Endothelial cell of umbilical vein (primary cell): ENCODE measurements around the gene ZNF600. TPM values are rescaled to one million over a fixed set of nuclear protein-coding genes. Genes with fewer than 3 reads are reported as not detected.

ENCODE experiments used
- BruUV-seq: library from RNA; stranded (reverse); fragments of 400-500 nt; replicated peaks from 2 replicates; lab custom pipeline; 2021; lab: Mats Ljungman, UMichigan
- CTCF ChIA-PET: fragments of 300-600, 350-600 bp; sonication (Branson Sonifier 250); formaldehyde crosslinking; loops from one replicate; lab custom pipeline; 2021; ENCODE audit warnings: antibody characterized with exemption, inconsistent platforms; lab: Charles Lee
- POLR2A ChIA-PET: fragments of 300-600, 350-600 bp; sonication (Branson Sonifier 250); formaldehyde crosslinking; loops from one replicate; lab custom pipeline; 2021; ENCODE audit warnings: antibody characterized with exemption, inconsistent platforms; lab: Charles Lee
- DNase-seq: peaks from one replicate; pipeline ENCODE4 v3.0.0-alpha.2; 2011; ENCODE audit warnings: low read depth, low spot score
- FAIRE-seq: peaks from 2 replicates; lab custom pipeline; 2011; peaks lifted over from hg19 to GRCh38; lab: Jason Lieb, UNC
- H2AFZ ChIP-seq: 2 replicates; pipeline ENCODE4 v1.6.0; 2012; ENCODE audit warnings: low read depth, low read length, control low read depth, inconsistent platforms
- H3K27ac ChIP-seq: 2 replicates; pipeline ENCODE4 v1.5.1; 2011; ENCODE audit warnings: low read depth, mild to moderate bottlenecking, control low read depth, low read length, moderate library complexity; ENCODE audit not compliant: insufficient read depth
- H3K27me3 ChIP-seq, 2 experiments: 2 replicates each; pipeline versions ENCODE4 v1.6.0 to v1.6.1; 2011; ENCODE audit warnings: low read length in 2 of 2, mixed read lengths in 1 of 2; ENCODE audit not compliant: control insufficient read depth in 2 of 2, insufficient read depth in 2 of 2
- H3K36me3 ChIP-seq, 2 experiments: 2 replicates in 1 of 2; 3 replicates in 1 of 2; pipeline ENCODE4 v1.5.1; 2011; ENCODE audit warnings: low read length in 2 of 2, mild to moderate bottlenecking in 1 of 2, moderate library complexity in 1 of 2; ENCODE audit not compliant: control insufficient read depth in 2 of 2, insufficient read depth in 2 of 2; ENCODE audit errors: extremely low read depth in 1 of 2
- H3K4me1 ChIP-seq: 3 replicates; pipeline ENCODE4 v1.5.1; 2011; ENCODE audit warnings: mild to moderate bottlenecking, low read length; ENCODE audit not compliant: control insufficient read depth, insufficient read depth; ENCODE audit errors: extremely low read depth
- H3K4me2 ChIP-seq: 2 replicates; pipeline ENCODE4 v1.6.1; 2011; ENCODE audit warnings: low read length, control low read depth, mixed read lengths; ENCODE audit not compliant: insufficient read depth
- H3K4me3 ChIP-seq, 3 experiments: fragments of 200-600 bp in 1 of 3; sonication (generic), shearing (Covaris generic) in 1 of 3; replicated peaks in 1 of 3; 2 replicates each; pipeline ENCODE4 v1.5.1; 2011 to 2016; ENCODE audit warnings: control low read depth in 3 of 3, low read length in 3 of 3, mild to moderate bottlenecking in 2 of 3, inconsistent platforms in 1 of 3, low read depth in 1 of 3, moderate library complexity in 1 of 3; ENCODE audit not compliant: insufficient read depth in 1 of 3
- H3K79me2 ChIP-seq: 2 replicates; pipeline ENCODE4 v1.6.0; 2012; ENCODE audit warnings: low read length, inconsistent platforms; ENCODE audit not compliant: control insufficient read depth, insufficient read depth
- H3K9ac ChIP-seq: replicated peaks from 2 replicates; pipeline ENCODE3; 2011; ENCODE audit warnings: low read length, control low read depth; ENCODE audit not compliant: insufficient read depth; ENCODE audit errors: extremely low read depth
- H3K9me1 ChIP-seq: replicated peaks from 3 replicates; pipeline ENCODE4 v1.6.0; 2011; ENCODE audit warnings: mild to moderate bottlenecking, low read length; ENCODE audit not compliant: control insufficient read depth, insufficient read depth; ENCODE audit errors: extremely low read depth
- H3K9me3 ChIP-seq: replicated peaks from 2 replicates; pipeline ENCODE4 v1.5.1; 2012; ENCODE audit warnings: low read length, inconsistent platforms; ENCODE audit not compliant: control insufficient read depth, insufficient read depth
- H4K20me1 ChIP-seq: replicated peaks from 2 replicates; pipeline ENCODE3; 2011; ENCODE audit warnings: mild to moderate bottlenecking, low read length; ENCODE audit not compliant: control insufficient read depth, insufficient read depth; ENCODE audit errors: extremely low read depth
- EZH2 ChIP-seq: IDR thresholded peaks from 2 replicates; pipeline ENCODE4 v1.6.1; 2012; ENCODE audit warnings: borderline replicate concordance, low read depth, mild to moderate bottlenecking, moderate library complexity, low read length, inconsistent platforms; ENCODE audit not compliant: severe bottlenecking
- FOS ChIP-seq: IDR thresholded peaks from 2 replicates; pipeline ENCODE4 v1.6.1; 2011; ENCODE audit warnings: mild to moderate bottlenecking, low read length, moderate library complexity, borderline replicate concordance; ENCODE audit not compliant: insufficient read depth
- GATA2 ChIP-seq: IDR thresholded peaks from 2 replicates; pipeline ENCODE4 v1.7.0; 2011; ENCODE audit warnings: low read depth, mild to moderate bottlenecking, moderate library complexity, mixed read lengths, low read length; ENCODE audit not compliant: insufficient read length, insufficient read depth
- JUN ChIP-seq: IDR thresholded peaks from 2 replicates; pipeline ENCODE4 v1.6.1; 2011; ENCODE audit warnings: borderline replicate concordance, low read depth; ENCODE audit not compliant: insufficient read length, insufficient read depth
- MYC ChIP-seq: IDR thresholded peaks from one replicate; pipeline ENCODE4 v1.6.1; 2011; ENCODE audit warnings: mild to moderate bottlenecking, low read depth, low read length
- POLR2A ChIP-seq: IDR thresholded peaks from 2 replicates; pipeline ENCODE4 v1.6.1; 2012; ENCODE audit warnings: low read depth, mild to moderate bottlenecking, control low read depth, low read length
- POLR2AphosphoS5 ChIP-seq: IDR thresholded peaks from 2 replicates; pipeline ENCODE4 v1.6.1; 2012; ENCODE audit warnings: low read depth, mild to moderate bottlenecking, control low read depth, low read length, moderate library complexity; ENCODE audit not compliant: insufficient read depth
- dilution Hi-C: fragments of 300-500 bp; cut with MboI; formaldehyde crosslinking; loops from one replicate; pipeline ENCODE4 v1.15.0; 2019; ENCODE audit warnings: low sequenced_read_pairs; ENCODE audit not compliant: extremely low pct_ligation_motif_present
- intact Hi-C: fragments of 100-400 bp; cut with micrococcal nuclease; formaldehyde crosslinking; loops from one replicate; pipeline ENCODE4 v1.10.0; 2022
- polyA plus RNA-seq, 4 experiments: library from polyadenylated mRNA; depleted of rRNA in 3 of 4; stranded (reverse) in 3 of 4; unstranded in 1 of 4; fragments of >200 nt; gene quantifications; 2 replicates each; pipeline versions ENCODE4 v1.2.1 to v1.2.3, GENCODE V29; 2011 to 2012; ENCODE audit warnings: missing spikeins in 1 of 4
- total RNA-seq: library from RNA; stranded (reverse); gene quantifications from 2 replicates; pipeline ENCODE4 v1.2.3, GENCODE V29; 2021
- TF ChIP-seq, protein P1 (sequence below): IDR thresholded peaks from 2 replicates; pipeline ENCODE4 v1.6.1; 2011; ENCODE audit not compliant: insufficient read depth, insufficient read length
- TF ChIP-seq, protein P2 (sequence below), 2 donors: IDR thresholded peaks; 1 replicate in 1 of 2; 2 replicates in 1 of 2; pipeline ENCODE4 v1.5.1; 2011; ENCODE audit warnings: low read length in 2 of 2, mild to moderate bottlenecking in 2 of 2, moderate library complexity in 2 of 2, control low read depth in 1 of 2, inconsistent platforms in 1 of 2, low read depth in 1 of 2; ENCODE audit not compliant: insufficient read depth in 1 of 2; ENCODE audit errors: extremely low read depth in 1 of 2

The ZNF600 gene
- total and polyA plus RNA-seq, 2 donors (not counting 3 experiments of a cell fraction or from before 2014, with no cell fraction given): 5.2 to 5.8 TPM

GRCh38 chr19:52789440-52789839, 2.8 kb upstream of the ZNF600 start:
- no peak overlapping the region for H3K9ac ChIP-seq
- no peaks in the 10 kb centered on the region for H3K9me1 ChIP-seq
- H3K27me3 ChIP-seq: no peaks in the 10 kb centered on the region
- H3K79me2 ChIP-seq: no peaks in the 10 kb centered on the region
- H3K4me2 ChIP-seq: no peak overlapping the region
- H3K27ac ChIP-seq: no peak overlapping the region
- dilution Hi-C loops (no loop called here), intact Hi-C loops (no loop called here)
- no peak for FAIRE-seq
- no peak overlapping the region for H2AFZ ChIP-seq
- POLR2A ChIA-PET: no interaction called here
- H3K36me3 ChIP-seq: no peaks in the 10 kb centered on the region
- peaks cover 12% of the 10 kb centered on the region for H3K4me1 ChIP-seq
- CTCF ChIA-PET: no interaction called here
- no peaks in the 10 kb centered on the region for H3K9me3 ChIP-seq
- H3K4me3 ChIP-seq: no peak overlapping the region
- BruUV-seq: no TSS peak
- no peaks in the 10 kb centered on the region for H4K20me1 ChIP-seq
- TF ChIP-seq FOS (no peak), POLR2A (no peak), JUN (no peak), MYC (no peak), EZH2 (no peak), POLR2AphosphoS5 (no peak), GATA2 (no peak)
- TF ChIP-seq, protein P1, sequence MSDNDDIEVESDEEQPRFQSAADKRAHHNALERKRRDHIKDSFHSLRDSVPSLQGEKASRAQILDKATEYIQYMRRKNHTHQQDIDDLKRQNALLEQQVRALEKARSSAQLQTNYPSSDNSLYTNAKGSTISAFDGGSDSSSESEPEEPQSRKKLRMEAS: no peak
- TF ChIP-seq, protein P2, sequence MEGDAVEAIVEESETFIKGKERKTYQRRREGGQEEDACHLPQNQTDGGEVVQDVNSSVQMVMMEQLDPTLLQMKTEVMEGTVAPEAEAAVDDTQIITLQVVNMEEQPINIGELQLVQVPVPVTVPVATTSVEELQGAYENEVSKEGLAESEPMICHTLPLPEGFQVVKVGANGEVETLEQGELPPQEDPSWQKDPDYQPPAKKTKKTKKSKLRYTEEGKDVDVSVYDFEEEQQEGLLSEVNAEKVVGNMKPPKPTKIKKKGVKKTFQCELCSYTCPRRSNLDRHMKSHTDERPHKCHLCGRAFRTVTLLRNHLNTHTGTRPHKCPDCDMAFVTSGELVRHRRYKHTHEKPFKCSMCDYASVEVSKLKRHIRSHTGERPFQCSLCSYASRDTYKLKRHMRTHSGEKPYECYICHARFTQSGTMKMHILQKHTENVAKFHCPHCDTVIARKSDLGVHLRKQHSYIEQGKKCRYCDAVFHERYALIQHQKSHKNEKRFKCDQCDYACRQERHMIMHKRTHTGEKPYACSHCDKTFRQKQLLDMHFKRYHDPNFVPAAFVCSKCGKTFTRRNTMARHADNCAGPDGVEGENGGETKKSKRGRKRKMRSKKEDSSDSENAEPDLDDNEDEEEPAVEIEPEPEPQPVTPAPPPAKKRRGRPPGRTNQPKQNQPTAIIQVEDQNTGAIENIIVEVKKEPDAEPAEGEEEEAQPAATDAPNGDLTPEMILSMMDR (IDR thresholded peaks at IDR 0.05; ENCODE audit: extremely low read depth in 1 of 2, insufficient read depth in 1 of 2, low read depth in 1 of 2, low read length in 2 of 2): no peak
- no peak for DNase-seq
